Endometrium (tissue), 2 donors: ENCODE results near the gene ACSM5.
"Not testable (repeated sequence)": the region's sequence is repeated elsewhere in the genome, so short reads cannot be mapped to it uniquely, and the experiment has no call there.

Experiments
- FAIRE-seq: peaks from 2 replicates; lab custom pipeline; 2012; peaks lifted over from hg19 to GRCh38; lab: Jason Lieb, UNC
- donor health status: control.
- donor health status: control.

Gene ACSM5

GRCh38 chr16:20398603-20399002 is 10.7 kb upstream of the ACSM5 start:
- FAIRE-seq: no peak

GRCh38 chr16:20399185-20399584 is 10.1 kb upstream of the ACSM5 start:
- FAIRE-seq: no peak

- FAIRE-seq: no peak
Observed at GRCh38 chr16:20401066-20401465, 8.3 kb upstream of the ACSM5 start.

DNA sequence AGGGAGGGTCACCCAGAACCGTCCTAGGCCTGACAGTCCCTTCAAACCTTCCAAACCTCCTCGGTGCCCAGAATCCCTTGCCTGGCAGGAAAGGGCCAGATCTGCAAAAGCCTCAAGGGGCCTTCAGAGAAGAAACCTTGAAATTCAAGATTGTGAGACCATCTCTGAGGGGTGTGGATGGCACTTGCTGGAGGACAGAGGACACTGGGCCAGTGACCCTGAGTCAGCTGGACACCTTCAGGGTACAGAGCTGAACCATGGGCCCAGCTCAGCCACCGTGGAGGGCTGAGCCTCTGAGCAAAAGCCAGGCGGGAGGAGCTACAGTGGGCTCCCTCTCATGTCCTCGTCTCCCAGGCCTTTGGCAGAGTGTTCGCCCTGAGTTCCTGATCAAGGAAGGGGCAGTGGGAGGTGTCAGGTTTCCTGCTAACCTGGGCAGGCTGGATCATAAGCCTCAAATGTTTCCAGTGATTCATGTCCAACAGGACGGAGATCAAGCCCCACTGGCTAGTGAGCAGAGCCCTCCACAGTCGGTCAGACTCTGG is 7.8 kb upstream of the ACSM5 start:
- no peak for FAIRE-seq

DNA sequence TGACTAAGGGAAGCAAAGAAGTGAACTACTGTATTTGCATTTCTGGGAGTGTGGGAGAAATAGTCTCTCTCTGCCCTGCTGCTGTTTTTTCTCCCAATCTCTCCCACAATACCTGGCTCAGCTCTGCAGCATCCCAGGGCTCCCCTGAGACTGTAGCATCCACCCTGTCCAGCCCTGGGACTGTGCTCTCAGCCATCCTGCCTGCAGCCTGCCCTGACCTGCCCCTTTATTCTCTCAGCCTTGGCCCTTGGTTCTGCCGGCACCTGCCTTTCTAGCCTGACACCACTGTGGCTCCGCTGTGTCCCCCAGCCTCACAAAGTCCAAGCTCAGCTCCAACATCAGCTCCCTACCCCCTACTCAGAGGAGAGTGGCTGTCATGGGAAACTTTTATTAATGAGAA is 6.7 kb upstream of the ACSM5 start:
- no peak for FAIRE-seq

GRCh38 chr16:20404637-20405036 is 4.7 kb upstream of the ACSM5 start, which contains the start of gene PDILT:
TSS of gene PDILT (minus strand) at chr16:20404737. CDS start at chr16:20399300, 5,437 bp downstream.
- FAIRE-seq: no peak

DNA sequence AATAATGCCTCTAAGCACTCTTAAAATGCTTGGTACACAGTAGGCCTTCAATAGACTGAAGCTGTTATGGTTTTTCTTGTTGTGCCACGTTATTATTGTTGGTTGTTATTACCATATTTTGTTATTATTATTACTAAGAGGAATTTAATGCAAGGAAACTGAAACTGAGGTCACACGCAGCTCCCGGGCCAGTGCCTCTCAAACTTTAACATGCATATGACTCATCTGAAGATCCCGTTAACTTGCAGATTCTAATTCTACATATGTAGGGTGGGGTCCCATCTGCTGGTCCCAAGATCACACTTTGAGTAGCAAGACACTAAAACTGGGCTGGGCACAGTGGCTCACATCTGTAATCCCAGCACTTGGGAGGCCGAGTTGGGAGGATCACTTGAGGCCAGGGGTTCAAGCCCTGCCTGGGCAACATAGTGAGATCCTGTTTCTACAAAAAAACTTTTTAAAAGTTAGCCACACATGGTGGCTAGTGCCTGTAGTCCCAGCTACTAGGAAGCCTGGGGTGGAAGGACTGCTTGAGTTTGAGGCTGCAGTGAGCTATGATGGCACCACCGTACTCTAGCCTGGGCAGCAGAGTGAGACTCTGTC is 888 bp downstream of the ACSM5 start:
- no peak for FAIRE-seq

GRCh38 chr16:20411055-20411454 is 1.7 kb downstream of the ACSM5 start:
- FAIRE-seq: no peak

GRCh38 chr16:20415541-20415940 is 6.2 kb downstream of the ACSM5 start:
- FAIRE-seq: no peak

DNA sequence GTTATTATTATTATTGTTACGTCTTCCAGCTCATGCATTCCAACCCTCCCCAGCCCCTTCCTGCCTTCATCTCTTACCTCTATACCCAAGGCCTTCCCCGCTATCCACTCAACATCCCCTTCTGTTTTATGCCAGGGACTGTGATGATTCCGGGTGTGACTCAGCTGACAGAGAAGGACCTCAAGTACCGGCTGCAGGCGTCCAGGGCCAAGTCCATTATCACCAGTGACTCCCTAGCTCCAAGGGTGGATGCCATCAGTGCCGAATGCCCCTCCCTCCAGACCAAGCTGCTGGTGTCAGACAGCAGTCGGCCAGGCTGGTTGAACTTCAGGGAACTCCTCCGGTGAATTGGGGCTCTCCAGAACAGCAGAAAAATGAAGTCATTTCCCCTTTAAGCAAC is 9.8 kb downstream of the ACSM5 start:
- not testable (repeated sequence) for FAIRE-seq

DNA sequence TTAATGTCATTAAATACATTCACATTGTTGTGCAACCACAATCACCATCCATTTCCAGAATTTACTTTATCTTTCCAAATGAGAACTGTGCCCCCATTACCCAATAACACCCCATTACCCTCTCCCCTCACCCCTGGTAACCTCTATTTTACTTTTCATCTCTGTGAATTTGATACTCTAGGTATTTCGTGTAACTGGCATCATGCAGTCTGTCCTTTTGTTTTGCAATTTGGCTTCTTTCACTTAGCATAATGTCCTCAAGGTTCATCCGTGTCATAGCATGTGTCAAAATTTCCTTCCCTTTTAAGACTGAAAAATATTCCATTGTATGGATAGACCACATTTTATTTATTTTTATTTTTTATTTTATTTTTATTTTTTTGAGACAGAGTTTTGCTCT is 12.4 kb downstream of the ACSM5 start:
- not testable (repeated sequence) for FAIRE-seq

DNA sequence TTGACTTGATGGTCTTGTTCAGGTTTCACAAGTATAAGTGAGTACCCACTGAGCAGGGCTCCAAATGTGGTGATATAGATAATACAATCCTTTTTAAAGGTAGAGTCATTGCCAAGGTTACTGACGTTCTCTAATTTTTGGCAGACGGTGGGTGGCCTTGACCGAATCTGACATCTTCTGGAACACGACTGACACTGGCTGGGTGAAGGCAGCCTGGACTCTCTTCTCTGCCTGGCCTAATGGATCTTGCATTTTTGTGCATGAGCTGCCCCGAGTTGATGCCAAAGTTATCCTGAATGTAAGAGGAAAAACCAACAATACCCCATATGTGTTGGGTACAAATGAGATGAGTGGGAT is 14.4 kb downstream of the ACSM5 start:
- FAIRE-seq: not testable (repeated sequence)

- FAIRE-seq: no peak
Observed at GRCh38 chr16:20424129-20424866, 15.0 kb downstream of the ACSM5 start.

DNA sequence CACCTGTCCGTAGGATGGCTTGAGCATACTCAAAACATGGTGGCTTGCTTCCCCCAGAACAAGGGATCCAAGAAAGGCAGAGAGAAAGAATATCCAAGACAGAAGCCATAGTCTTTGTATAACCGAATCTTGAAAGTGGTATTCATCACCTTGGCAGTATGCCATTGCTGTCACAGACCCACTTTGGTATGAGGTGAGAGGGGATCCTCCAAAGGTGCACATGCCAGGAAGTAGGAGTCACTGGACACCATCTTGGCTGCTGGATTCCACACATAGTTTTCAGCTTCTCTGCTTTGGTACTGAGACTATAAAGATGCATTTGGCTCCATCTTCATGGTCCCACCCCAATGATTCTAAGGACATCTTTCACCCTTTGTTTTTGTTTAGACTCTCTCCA is 18.1 kb downstream of the ACSM5 start:
- FAIRE-seq: not testable (repeated sequence)

GRCh38 chr16:20429499-20429898 is 20.2 kb downstream of the ACSM5 start:
- not testable (repeated sequence) for FAIRE-seq

DNA sequence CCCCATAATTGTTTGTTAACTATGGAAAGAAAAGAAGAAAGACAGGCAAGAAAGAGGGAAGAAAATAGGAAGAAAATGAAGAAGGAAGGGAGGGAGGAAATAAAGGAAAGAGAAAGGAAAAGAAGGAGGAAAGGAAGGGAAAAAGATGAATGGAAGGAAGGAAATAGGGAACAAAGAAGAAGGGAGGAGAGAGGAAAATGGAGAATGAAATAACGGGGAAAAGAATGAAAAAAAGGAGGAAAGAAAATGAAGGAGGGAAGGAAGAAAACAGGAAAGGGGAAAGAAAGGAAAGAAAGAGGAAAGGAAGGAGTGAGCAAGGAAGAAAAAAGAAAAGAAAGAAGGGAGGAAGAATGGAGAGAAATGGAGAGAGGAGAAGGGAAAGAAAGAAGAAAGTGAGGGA is 21.1 kb downstream of the ACSM5 start:
- not testable (repeated sequence) for FAIRE-seq

DNA sequence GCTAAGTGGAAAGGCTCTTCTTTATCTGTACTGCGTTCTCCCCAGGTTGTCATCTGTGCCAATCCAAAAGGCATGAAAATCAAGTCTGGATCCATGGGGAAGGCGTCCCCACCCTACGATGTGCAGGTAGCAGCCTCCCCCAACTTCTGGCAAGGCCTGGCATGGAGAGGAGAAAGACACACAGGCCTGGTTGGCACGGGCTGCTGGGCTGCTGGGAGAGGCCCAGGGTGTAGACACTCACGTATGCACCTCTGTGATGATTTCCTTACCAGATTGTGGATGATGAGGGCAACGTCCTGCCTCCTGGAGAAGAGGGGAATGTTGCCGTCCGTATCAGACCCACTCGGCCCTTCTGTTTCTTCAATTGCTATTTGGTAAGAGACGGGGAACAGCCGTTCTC is 21.6 kb downstream of the ACSM5 start:
- FAIRE-seq: no peak

- not testable (repeated sequence) for FAIRE-seq
Observed at GRCh38 chr16:20438950-20439349, 29.6 kb downstream of the ACSM5 start.

DNA sequence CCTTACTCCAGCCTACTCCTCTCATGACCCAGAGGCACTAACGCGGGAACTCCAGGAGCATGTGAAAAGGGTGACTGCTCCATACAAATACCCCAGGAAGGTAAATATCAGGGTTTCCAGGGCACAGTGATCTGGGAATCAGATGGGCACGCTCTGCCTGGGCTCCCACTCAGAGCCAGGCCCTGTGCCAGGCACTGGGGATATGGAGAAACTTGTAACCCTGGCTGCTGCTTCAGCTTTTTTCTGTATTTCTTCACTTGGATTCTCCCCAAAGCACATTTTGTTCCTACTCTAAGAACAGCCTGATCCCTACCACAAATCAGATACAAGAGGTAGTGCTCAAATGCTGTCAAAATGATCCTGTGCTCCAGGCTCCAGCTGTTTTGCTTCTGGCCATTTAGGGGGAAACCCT is 30.5 kb downstream of the ACSM5 start:
- peak; percentile 74 for FAIRE-seq

- FAIRE-seq: not testable (repeated sequence)
Observed at GRCh38 chr16:20440731-20441130, 31.4 kb downstream of the ACSM5 start.

DNA sequence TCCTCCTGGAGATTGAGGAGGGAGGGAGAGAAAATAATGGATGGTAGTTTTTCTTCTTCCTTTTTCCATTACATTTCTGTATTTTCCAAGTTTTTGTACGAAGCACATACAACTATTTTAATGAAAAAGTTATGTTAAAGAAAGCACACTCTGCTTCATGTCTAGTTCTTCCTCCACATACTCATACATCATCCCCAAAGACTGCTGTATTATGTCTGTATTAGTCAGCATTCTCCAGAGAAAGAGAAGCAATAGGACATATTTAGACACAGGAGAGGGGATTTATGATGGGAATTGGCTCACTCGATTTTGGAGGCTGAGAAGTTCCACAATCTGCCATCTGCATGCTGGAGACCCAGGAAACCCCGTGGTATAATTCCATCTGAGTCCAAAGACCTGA is 31.9 kb downstream of the ACSM5 start:
- FAIRE-seq: no peak

DNA sequence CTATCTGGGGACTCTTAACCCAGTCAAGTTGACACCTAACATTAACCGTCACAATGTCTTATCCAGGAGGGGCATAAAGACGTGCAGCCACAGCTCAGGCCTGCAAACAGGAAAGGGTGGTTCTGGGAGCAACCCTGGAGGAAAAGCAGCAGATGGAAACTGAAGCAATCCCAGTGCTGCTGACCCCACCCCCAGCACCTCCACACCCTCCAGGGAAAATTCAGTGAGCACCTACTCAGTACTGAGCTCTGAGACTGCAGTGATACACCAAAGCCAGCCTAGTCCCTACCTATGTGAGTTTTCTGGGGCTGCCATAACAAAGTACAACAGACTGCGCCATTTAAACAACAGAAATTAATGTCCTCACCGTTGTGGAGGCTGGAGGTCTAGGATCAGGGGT is 32.5 kb downstream of the ACSM5 start:
- not testable (repeated sequence) for FAIRE-seq

DNA sequence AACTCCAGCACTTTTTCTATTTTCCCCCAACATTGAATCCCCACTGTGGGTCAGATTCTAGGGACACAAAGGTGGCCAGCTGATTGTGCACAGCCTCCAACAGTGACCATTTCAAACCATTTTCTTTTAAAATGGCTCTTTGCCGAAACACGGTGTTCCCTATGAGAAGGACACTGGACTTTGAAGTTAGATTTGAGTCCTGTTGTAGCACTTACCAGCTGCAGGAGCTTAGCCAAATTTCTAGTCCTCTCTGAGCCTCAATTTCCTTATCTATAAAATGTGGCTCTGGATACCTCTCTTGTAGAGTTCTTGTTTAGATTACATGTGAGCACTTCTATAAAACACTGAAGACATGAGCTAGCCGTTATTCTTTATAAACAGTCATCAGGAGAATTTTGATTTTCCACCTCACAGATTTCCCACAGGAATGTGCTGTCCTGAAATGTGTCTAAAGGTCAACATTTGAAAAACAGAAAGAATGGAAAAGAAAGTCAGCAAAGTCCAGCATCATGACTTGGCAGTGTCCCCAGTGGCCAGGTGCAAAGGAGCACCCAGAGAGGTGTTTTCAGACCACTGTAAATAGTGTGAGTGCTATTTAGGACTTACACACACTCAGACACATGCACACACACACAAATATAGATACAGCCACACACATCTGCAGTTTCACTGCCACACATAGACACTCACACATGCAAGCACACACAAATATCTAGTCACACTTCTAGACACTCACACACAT is 37.5 kb downstream of the ACSM5 start:
- FAIRE-seq: not testable (repeated sequence)
